Stimulated activated CD8-positive, alpha-beta memory T cell treated with anti-CD3 and anti-CD28 coated beads, Interleukin-12 subunit alpha, Interleukin-12 subunit beta, amount 100 ng/mL, for 1 hour (primary cell): Measurements from ENCODE around the gene FAM98C.
"Not testable (repeated sequence)": the region's sequence is repeated elsewhere in the genome, so short reads cannot be mapped to it uniquely, and the experiment has no call there.

Source experiments
- DNase-seq: peaks from one replicate; pipeline ENCODE4 v3.0.0-alpha.2; 2020; ENCODE audit warnings: low read depth

FAM98C gene

GRCh38 chr19:38427035-38427677 lies 24.3 kb downstream of the FAM98C start:
- DNase-seq: not testable (repeated sequence)

- DNase-seq: no peak
Observed at GRCh38 chr19:38429055-38429810, 26.3 kb downstream of the FAM98C start.

- DNase-seq: no peak
Observed at GRCh38 chr19:38429811-38430156, 26.9 kb downstream of the FAM98C start.

GRCh38 chr19:38430931-38431330 lies 28.0 kb downstream of the FAM98C start:
- DNase-seq: no peak

GRCh38 chr19:38433268-38433733 lies 30.4 kb downstream of the FAM98C start, which contains the start of gene RYR1:
TSS of gene RYR1 (plus strand) at chr19:38433691. CDS start at chr19:38433830, 139 bp downstream.
- no peak for DNase-seq

GRCh38 chr19:38434549-38435051 lies 31.7 kb downstream of the FAM98C start:
- DNase-seq: no peak

GRCh38 chr19:38437295-38437694 lies 34.4 kb downstream of the FAM98C start:
- DNase-seq: no peak

- no peak for DNase-seq
Observed at GRCh38 chr19:38437917-38438316, 35.0 kb downstream of the FAM98C start.

GRCh38 chr19:38440592-38440991 lies 37.7 kb downstream of the FAM98C start:
- no peak for DNase-seq

- DNase-seq: no peak
Observed at GRCh38 chr19:38441657-38442348, 38.9 kb downstream of the FAM98C start.

- DNase-seq: no peak
Observed at GRCh38 chr19:38442736-38443135, 39.8 kb downstream of the FAM98C start.

- no peak for DNase-seq
Observed at GRCh38 chr19:38443458-38443999, 40.6 kb downstream of the FAM98C start.

- no peak for DNase-seq
Observed at GRCh38 chr19:38444026-38444425, 41.1 kb downstream of the FAM98C start.

GRCh38 chr19:38445362-38445761 lies 42.5 kb downstream of the FAM98C start:
- DNase-seq: no peak

GRCh38 chr19:38448225-38448624 lies 45.3 kb downstream of the FAM98C start:
- DNase-seq: no peak

GRCh38 chr19:38449518-38449917 lies 46.6 kb downstream of the FAM98C start:
- no peak for DNase-seq

- no peak for DNase-seq
Observed at GRCh38 chr19:38451036-38451435, 48.1 kb downstream of the FAM98C start.

- no peak for DNase-seq
Observed at GRCh38 chr19:38451629-38452028, 48.7 kb downstream of the FAM98C start.

- no peak for DNase-seq
Observed at GRCh38 chr19:38452430-38453366, 49.8 kb downstream of the FAM98C start.

- DNase-seq: no peak
Observed at GRCh38 chr19:38453596-38453995, 50.7 kb downstream of the FAM98C start.

- no peak for DNase-seq
Observed at GRCh38 chr19:38455031-38455430, 52.1 kb downstream of the FAM98C start.
